HepG2 (cell line): ENCODE results near the gene PREX1. TPM values are rescaled to one million over a fixed set of nuclear protein-coding genes. Genes with fewer than 3 reads are reported as not detected.

Experiments
- ATAC-seq: fragments of 200-7000 bp; cut with Tn5 transposase; 3 replicates; pipeline ENCODE4 v1.9.1; 2020; ENCODE audit warnings: mild to moderate bottlenecking, moderate library complexity
- BruUV-seq: library from RNA; stranded (reverse); fragments of 400-500 nt; replicated peaks from 2 replicates; lab custom pipeline; 2021; lab: Mats Ljungman, UMichigan
- CTCF ChIA-PET: fragments of 300-600 bp; formaldehyde crosslinking; extraction: SDS; loops from one replicate; lab custom pipeline; 2021; ENCODE audit warnings: low total read pairs, inconsistent platforms, low intra/inter-chr PET ratio; lab: Yijun Ruan, JAX
- POLR2A ChIA-PET: fragments of 350-600 bp; sonication (Branson Sonifier 250); formaldehyde crosslinking; loops from one replicate; lab custom pipeline; 2020; ENCODE audit warnings: antibody characterized with exemption, inconsistent platforms; lab: Yijun Ruan, JAX
- DNase-seq: peaks from one replicate; pipeline ENCODE4 v3.0.0-alpha.2; 2015; ENCODE audit warnings: low spot score
- FAIRE-seq: peaks from 3 replicates; lab custom pipeline; 2011; peaks lifted over from hg19 to GRCh38; lab: Jason Lieb, UNC
- H2AFZ ChIP-seq: one replicate; pipeline ENCODE4 v1.6.1; 2011; ENCODE audit warnings: low read length, inconsistent platforms
- H3K27ac ChIP-seq: fragments of 300-600 bp; 3 replicates; pipeline ENCODE4 v1.8.0; 2011; ENCODE audit warnings: mixed run types, mild to moderate bottlenecking, mixed read lengths, low read length, inconsistent platforms; ENCODE audit not compliant: insufficient read depth; ENCODE audit errors: extremely low read length
- H3K27me3 ChIP-seq, 2 experiments: fragments of 200-600 bp in 1 of 2; 2 replicates in 1 of 2; 3 replicates in 1 of 2; pipeline versions ENCODE4 v1.6.0 to v1.8.0; 2011; ENCODE audit warnings: low read length in 2 of 2, mild to moderate bottlenecking in 2 of 2, moderate library complexity in 2 of 2, inconsistent platforms in 1 of 2; ENCODE audit not compliant: insufficient read depth in 2 of 2, control insufficient read depth in 1 of 2
- H3K36me3 ChIP-seq, 2 experiments: fragments of 200-600 bp in 1 of 2; replicated peaks in 1 of 2; 2 replicates in 1 of 2; 3 replicates in 1 of 2; pipeline versions ENCODE4 v1.5.1 to v1.8.0; 2011; ENCODE audit warnings: low read length in 2 of 2, inconsistent platforms in 1 of 2; ENCODE audit not compliant: insufficient read depth in 2 of 2, control insufficient read depth in 1 of 2
- H3K4me1 ChIP-seq: 2 replicates; pipeline ENCODE4 v1.5.1; 2012; ENCODE audit warnings: low read length, inconsistent platforms; ENCODE audit not compliant: insufficient read depth
- H3K4me2 ChIP-seq: 2 replicates; pipeline ENCODE4 v1.6.0; 2011; ENCODE audit warnings: low read depth, low read length, inconsistent platforms
- H3K4me3 ChIP-seq, 3 experiments: fragments of 200-600 bp in 1 of 3; sonication (generic), shearing (Covaris generic) in 1 of 3; replicated peaks in 1 of 3; 2 replicates each; pipeline ENCODE4 v1.5.1; 2011 to 2016; ENCODE audit warnings: low read length in 3 of 3, inconsistent platforms in 2 of 3, low read depth in 2 of 3, mild to moderate bottlenecking in 2 of 3, control low read depth in 1 of 3, mixed read lengths in 1 of 3; ENCODE audit not compliant: insufficient read depth in 1 of 3
- H3K79me2 ChIP-seq: one replicate; pipeline ENCODE4 v1.6.1; 2011; ENCODE audit warnings: low read length, inconsistent platforms; ENCODE audit not compliant: insufficient read depth
- H3K9ac ChIP-seq: 2 replicates; pipeline ENCODE4 v1.6.0; 2011; ENCODE audit warnings: mild to moderate bottlenecking, low read depth, low read length, inconsistent platforms; ENCODE audit not compliant: insufficient read depth
- H3K9me3 ChIP-seq: 2 replicates; pipeline ENCODE4 v1.5.1; 2012; ENCODE audit warnings: mild to moderate bottlenecking, low read length
- H4K20me1 ChIP-seq: 2 replicates; pipeline ENCODE4 v1.6.0; 2011; ENCODE audit warnings: inconsistent platforms, mild to moderate bottlenecking, low read length, moderate library complexity; ENCODE audit not compliant: insufficient read depth
- ADNP ChIP-seq: sonication (generic); formaldehyde crosslinking; IDR thresholded peaks from 2 replicates; pipeline ENCODE4 v1.4.0; 2020; ENCODE audit warnings: missing genetic modification reagents
- ARHGAP35 ChIP-seq: sonication (generic); formaldehyde crosslinking; IDR thresholded peaks from 2 replicates; pipeline ENCODE4 v1.9.0; 2022; ENCODE audit warnings: mild to moderate bottlenecking, inconsistent platforms, moderate library complexity, missing genetic modification reagents, borderline replicate concordance
- CCAR2 ChIP-seq: fragments of 200-400 bp; formaldehyde crosslinking; optimal IDR thresholded peaks from 2 replicates; pipeline ENCODE3; 2018; ENCODE audit warnings: low read depth, mild to moderate bottlenecking, low read length, moderate library complexity
- CEBPG ChIP-seq: IDR thresholded peaks from 2 replicates; pipeline ENCODE4 v1.6.1; 2016
- GFI1 ChIP-seq: sonication (generic); formaldehyde crosslinking; IDR thresholded peaks from 2 replicates; pipeline ENCODE4 v1.5.0; 2020; ENCODE audit warnings: missing genetic modification reagents, mild to moderate bottlenecking, borderline replicate concordance
- HDAC1 ChIP-seq: sonication (generic); formaldehyde crosslinking; IDR thresholded peaks from 2 replicates; pipeline ENCODE4 v1.5.1; 2020; ENCODE audit warnings: mild to moderate bottlenecking, missing genetic modification reagents
- HMGXB3 ChIP-seq: sonication (generic); formaldehyde crosslinking; IDR thresholded peaks from 2 replicates; pipeline ENCODE4 v1.4.0; 2020; ENCODE audit warnings: missing genetic modification reagents, borderline replicate concordance
- HNF4G ChIP-seq, 2 experiments: sonication (generic) in 1 of 2; formaldehyde crosslinking in 1 of 2; IDR thresholded peaks; 2 replicates each; pipeline versions ENCODE4 v1.4.0 to v1.6.1; 2011 to 2020; ENCODE audit warnings: borderline replicate concordance in 2 of 2, low read depth in 2 of 2, mild to moderate bottlenecking in 2 of 2, low read length in 1 of 2, missing genetic modification reagents in 1 of 2, moderate library complexity in 1 of 2
- NCOA2 ChIP-seq: sonication (generic); formaldehyde crosslinking; IDR thresholded peaks from 2 replicates; pipeline ENCODE4 v1.8.0; 2022; ENCODE audit warnings: inconsistent platforms
- NCOA5 ChIP-seq: sonication (generic); formaldehyde crosslinking; IDR thresholded peaks from 2 replicates; pipeline ENCODE4 v1.4.0; 2020; ENCODE audit warnings: missing genetic modification reagents
- POGZ ChIP-seq: sonication (generic); formaldehyde crosslinking; IDR thresholded peaks from 2 replicates; pipeline ENCODE4 v1.4.0; 2020; ENCODE audit warnings: mild to moderate bottlenecking, missing genetic modification reagents
- RBM39 ChIP-seq: fragments of 200-400 bp; formaldehyde crosslinking; IDR thresholded peaks from one replicate; pipeline ENCODE4 v1.6.1; 2018; ENCODE audit warnings: antibody characterized with exemption, mild to moderate bottlenecking, low read depth, low read length; ENCODE audit not compliant: poor library complexity, severe bottlenecking
- SMARCE1 ChIP-seq: fragments of 450-650 bp; IDR thresholded peaks from 2 replicates; pipeline ENCODE4 v1.6.1; 2017; ENCODE audit warnings: borderline replicate concordance
- TBX3 ChIP-seq: fragments of 450-650 bp; IDR thresholded peaks from 2 replicates; pipeline ENCODE4 v1.6.1; 2017; ENCODE audit warnings: antibody characterized with exemption, mild to moderate bottlenecking, inconsistent platforms, borderline replicate concordance
- TRAFD1 ChIP-seq: sonication (generic); formaldehyde crosslinking; IDR thresholded peaks from 2 replicates; pipeline ENCODE4 v1.5.1; 2020; ENCODE audit warnings: missing genetic modification reagents, mild to moderate bottlenecking, borderline replicate concordance
- ZNF30 ChIP-seq: sonication (generic); formaldehyde crosslinking; IDR thresholded peaks from 2 replicates; pipeline ENCODE4 v1.5.0; 2020; ENCODE audit warnings: mild to moderate bottlenecking, missing genetic modification reagents
- ZNF446 ChIP-seq: sonication (generic); formaldehyde crosslinking; IDR thresholded peaks from 2 replicates; pipeline ENCODE4 v1.5.0; 2020; ENCODE audit warnings: mild to moderate bottlenecking, missing genetic modification reagents
- ZNF510 ChIP-seq: sonication (generic); formaldehyde crosslinking; IDR thresholded peaks from 2 replicates; pipeline ENCODE4 v1.4.0; 2020; ENCODE audit warnings: low read depth, mild to moderate bottlenecking, missing genetic modification reagents
- ZSCAN20 ChIP-seq: sonication (generic); formaldehyde crosslinking; IDR thresholded peaks from 2 replicates; pipeline ENCODE4 v1.4.0; 2020; ENCODE audit warnings: missing genetic modification reagents, mild to moderate bottlenecking, borderline replicate concordance
- whole genome bisulfite sequencing: methylation state at CpG from one replicate; pipeline ENCODE4 v1.1.6; 2017; ENCODE audit warnings: low lambda C conversion rate; 5-methylcytosine and 5-hydroxymethylcytosine counted together
- in situ Hi-C: cut with HindIII; loops from 2 replicates; pipeline ENCODE4 v1.10.0; 2017; ENCODE audit warnings: low pct_unique_long_range_greater_than_20kb; ENCODE audit not compliant: extremely low pct_ligation_motif_present
- intact Hi-C: fragments of 100-400 bp; cut with micrococcal nuclease; formaldehyde crosslinking; loops from one replicate; pipeline ENCODE4 v1.10.0; 2022; ENCODE audit not compliant: unreplicated experiment
- polyA plus RNA-seq, 8 experiments: library from polyadenylated mRNA; depleted of rRNA in 3 of 8; stranded (reverse) in 7 of 8; unstranded in 1 of 8; fragments of >200 nt; fragmentation: Illumina TruSeq in 4 of 8; extraction: Trizol in 4 of 8; gene quantifications; 2 replicates each; pipeline versions ENCODE4 v1.2.1 to v1.2.3, GENCODE V29; 2011 to 2016; ENCODE audit warnings: low read depth in 4 of 8, missing spikeins in 1 of 8, mixed read lengths in 1 of 8; ENCODE audit not compliant: insufficient read depth in 1 of 8
- total RNA-seq, 5 experiments: library from RNA; depleted of rRNA; stranded (reverse); fragments of >200 nt; fragmentation: Illumina TruSeq; extraction: Trizol; gene quantifications; 2 replicates each; pipeline ENCODE4 v1.2.3, GENCODE V29; 2016; ENCODE audit warnings: low read depth in 1 of 5

Gene PREX1
- total and polyA plus RNA-seq, 2 of the 13 experiments (the other 11 are each of a cell fraction or from before 2014, with no cell fraction given), result 0.02 to 0.04 TPM

GRCh38 chr20:48717095-48717672, 110.6 kb downstream of the PREX1 start (continued):
- TF ChIP-seq HMGXB3 (CRISPR knock-in tag) (no peak), ADNP (no peak), HNF4G (IDR thresholded peaks at IDR 0.05; ENCODE audit: borderline replicate concordance, low read depth, low read length) (no peak), HNF4G (CRISPR knock-in tag; IDR thresholded peaks at IDR 0.05; ENCODE audit: borderline replicate concordance, low read depth) (no peak), TRAFD1 (no peak), GFI1 (CRISPR knock-in tag) (no peak)

GRCh38 chr20:48716541-48716940, 111.3 kb downstream of the PREX1 start:
- WGBS, result 37% methylated on average over 7 of the region's 7 CpGs
- no peak for FAIRE-seq
- POLR2A ChIA-PET, result no interaction called here
- TF ChIP-seq SMARCE1, result no peak
- no peak for TF ChIP-seq NCOA5 (CRISPR knock-in tag)
- TF ChIP-seq CEBPG (CRISPR knock-in tag), result no peak
- TF ChIP-seq HDAC1 (CRISPR knock-in tag), result no peak
- TF ChIP-seq CCAR2, result no peak
- TF ChIP-seq ZNF510 (CRISPR knock-in tag), result no peak
- TF ChIP-seq ZNF446 (CRISPR knock-in tag), result no peak
- TF ChIP-seq ZSCAN20, result no peak
- TF ChIP-seq RBM39, result no peak
- TF ChIP-seq POGZ (CRISPR knock-in tag), result no peak
- no peak for TF ChIP-seq ARHGAP35 (CRISPR knock-in tag)
- no peak for TF ChIP-seq ZNF30 (CRISPR knock-in tag)
- TF ChIP-seq NCOA2, result no peak
- no peak for TF ChIP-seq TBX3

More at GRCh38 chr20:48716541-48716940, 111.3 kb downstream of the PREX1 start:
- H3K4me2 ChIP-seq, result no peak overlapping the region
- 0 out of 5 replicates have a peak, but pooled peaks cover 0 to 5% of the 10 kb centered on the region in 2 experiments for H3K27me3 ChIP-seq
- peaks cover 5% of the 10 kb centered on the region for H3K4me1 ChIP-seq
- intact Hi-C loops (no loop called here), in situ Hi-C loops (no loop called here)
- H3K27ac ChIP-seq, result no peak overlapping the region
- H3K9ac ChIP-seq, result no peak overlapping the region
- H3K4me3 ChIP-seq, result no peak overlapping the region
- BruUV-seq, result no TSS peak
- no peaks in the 10 kb centered on the region for H3K9me3 ChIP-seq
- H3K36me3 ChIP-seq, result no peaks in the 10 kb centered on the region
- H4K20me1 ChIP-seq, result no peaks in the 10 kb centered on the region
- CTCF ChIA-PET, result no interaction called here
- no peak; the same call in 2 of the 3 replicates for ATAC-seq
- no peak for DNase-seq
- H3K79me2 ChIP-seq, result no peaks in the 10 kb centered on the region
- H2AFZ ChIP-seq, result no peak overlapping the region
